Left lung (tissue), 14 donors: Measurements from ENCODE around the gene TEX30. TPM values are rescaled to one million over a fixed set of nuclear protein-coding genes. Genes with fewer than 3 reads are reported as not detected.
A peak's percentile ranks its signal among the peaks of the same experiment; 100 is the strongest.

Experiments
- ATAC-seq: fragments of 200-7000 bp; cut with Tn5 transposase; one replicate; pipeline ENCODE4 v1.9.1; 2020; ENCODE audit warnings: moderate library complexity
- DNase-seq, 4 donors: peaks; one replicate each; pipeline ENCODE4 v3.0.0-alpha.2; 2013 to 2020
- H3K27ac ChIP-seq, 2 donors: fragments of 200-600 bp; sonication (generic) in 1 of 2; one replicate each; pipeline versions ENCODE4 v1.5.0 to v1.8.0; 2020 to 2021
- H3K27me3 ChIP-seq, 2 donors: fragments of 200-600 bp; sonication (generic) in 1 of 2; one replicate each; pipeline versions ENCODE4 v1.5.0 to v1.8.0; 2020 to 2021
- H3K36me3 ChIP-seq, 2 donors: fragments of 200-600 bp; sonication (generic) in 1 of 2; one replicate each; pipeline versions ENCODE4 v1.5.0 to v1.8.0; 2020 to 2021
- H3K4me1 ChIP-seq, 2 donors: fragments of 200-600 bp; one replicate each; pipeline ENCODE4 v1.8.0; 2021
- H3K4me3 ChIP-seq, 2 donors: fragments of 200-600 bp; sonication (generic) in 1 of 2; one replicate each; pipeline versions ENCODE4 v1.5.0 to v1.8.0; 2020 to 2021; ENCODE audit warnings: mild to moderate bottlenecking in 1 of 2
- H3K9me3 ChIP-seq, 2 donors: fragments of 200-600 bp; sonication (generic) in 1 of 2; one replicate each; pipeline versions ENCODE4 v1.5.0 to v1.8.0; 2020 to 2021
- intact Hi-C, 2 donors: fragments of 100-400 bp; cut with DNase I; formaldehyde crosslinking; loops; one replicate each; pipeline versions ENCODE4 v1.11.2 to v1.14.2; 2022
- long read RNA-seq, 12 donors: library from polyadenylated mRNA in 2 of 12; unstranded in 2 of 12; transcript quantifications; one replicate each; pipeline ENCODE4 v2.0.0 and lab custom pipeline, GENCODE V29; 2019 to 2026
- polyA plus RNA-seq, 6 donors: library from polyadenylated mRNA; unstranded; fragments of 120-200 nt; gene quantifications; one replicate each; pipeline ENCODE4 v1.2.1, GENCODE V29; 2013; ENCODE audit not compliant: insufficient read length in 6 of 6
- total RNA-seq, 2 donors: library from RNA; stranded (reverse); fragmentation: NEBNext Ultra II Directional; extraction: Animal tissue kit (Norgen Biotek cat#: 25700); gene quantifications; one replicate each; pipeline ENCODE4 v1.2.1, GENCODE V29; 2021
- TF ChIP-seq, protein P1 (sequence below), 2 donors: fragments of 200-600 bp; sonication (generic) in 1 of 2; IDR thresholded peaks; one replicate each; pipeline versions ENCODE4 v1.5.0 to v1.8.0; 2021; ENCODE audit warnings: antibody characterized with exemption in 2 of 2
- donor health status: DM: no; HTN: yes; CAD: no.
- donor health status: DM: no; HTN: no; CAD: no.

TEX30 gene
- total RNA-seq (10 to 100 TPM in 1 of 2 donors, 1 to 10 TPM in 1; 7.1 to 10.4 TPM), polyA plus RNA-seq (10 to 100 TPM; 16.6 to 19.4 (median 18.9) TPM)
- long read RNA-seq, donor 1, transcript TEX30-206 (6 exons, 1,165 nt), result major isoform, 9 of 20 reads
- long read RNA-seq, donor 1, transcript TEX30-205 (5 exons, 959 nt), result minor isoform, 6 of 20 reads
- long read RNA-seq, donor 1, partial matches to known transcripts, result 0 of 20 reads
- long read RNA-seq, donor 1, other reads (novel, unspliced or antisense), result 0 of 20 reads
- long read RNA-seq, donor 2, partial matches to known transcripts, result 0 of 9 reads
- long read RNA-seq, donor 2, other reads (novel, unspliced or antisense), result 0 of 9 reads
- long read RNA-seq, donor 3, transcript TEX30-206 (6 exons, 1,165 nt), result major isoform, 16 of 20 reads
- long read RNA-seq, donor 3, partial matches to known transcripts, result 0 of 20 reads
- long read RNA-seq, donor 3, other reads (novel, unspliced or antisense), result 0 of 20 reads
- long read RNA-seq, donor 4, partial matches to known transcripts, result 1 of 4 reads
- long read RNA-seq, donor 4, other reads (novel, unspliced or antisense), result 0 of 4 reads
- long read RNA-seq, donor 5, transcript TEX30-206 (6 exons, 1,165 nt), result major isoform, 8 of 10 reads
- long read RNA-seq, donor 5, partial matches to known transcripts, result 0 of 10 reads
- long read RNA-seq, donor 5, other reads (novel, unspliced or antisense), result 0 of 10 reads
- long read RNA-seq, donor 6, transcript TEX30-206 (6 exons, 1,165 nt), result major isoform, 14 of 32 reads
- long read RNA-seq, donor 6, transcript TEX30-205 (5 exons, 959 nt), result minor isoform, 6 of 32 reads
- long read RNA-seq, donor 6, partial matches to known transcripts, result 6 of 32 reads
- long read RNA-seq, donor 6, other reads (novel, unspliced or antisense), result 0 of 32 reads
- long read RNA-seq, donor 7, partial matches to known transcripts, result 0 of 7 reads
- long read RNA-seq, donor 7, other reads (novel, unspliced or antisense), result 0 of 7 reads
- long read RNA-seq, donor 8, partial matches to known transcripts, result 0 of 5 reads
- long read RNA-seq, donor 8, other reads (novel, unspliced or antisense), result 0 of 5 reads
- long read RNA-seq, donor 9, result 0 reads
- long read RNA-seq, donor 10, partial matches to known transcripts, result 0 of 10 reads
- long read RNA-seq, donor 10, other reads (novel, unspliced or antisense), result 6 of 10 reads
- long read RNA-seq, donor 11, transcript TEX30-206 (6 exons, 1,165 nt), result major isoform, 6 of 10 reads
- long read RNA-seq, donor 11, partial matches to known transcripts, result 0 of 10 reads
- long read RNA-seq, donor 11, other reads (novel, unspliced or antisense), result 0 of 10 reads
- long read RNA-seq, donor 12, partial matches to known transcripts, result 0 of 7 reads
- long read RNA-seq, donor 12, other reads (novel, unspliced or antisense), result 0 of 7 reads

DNA sequence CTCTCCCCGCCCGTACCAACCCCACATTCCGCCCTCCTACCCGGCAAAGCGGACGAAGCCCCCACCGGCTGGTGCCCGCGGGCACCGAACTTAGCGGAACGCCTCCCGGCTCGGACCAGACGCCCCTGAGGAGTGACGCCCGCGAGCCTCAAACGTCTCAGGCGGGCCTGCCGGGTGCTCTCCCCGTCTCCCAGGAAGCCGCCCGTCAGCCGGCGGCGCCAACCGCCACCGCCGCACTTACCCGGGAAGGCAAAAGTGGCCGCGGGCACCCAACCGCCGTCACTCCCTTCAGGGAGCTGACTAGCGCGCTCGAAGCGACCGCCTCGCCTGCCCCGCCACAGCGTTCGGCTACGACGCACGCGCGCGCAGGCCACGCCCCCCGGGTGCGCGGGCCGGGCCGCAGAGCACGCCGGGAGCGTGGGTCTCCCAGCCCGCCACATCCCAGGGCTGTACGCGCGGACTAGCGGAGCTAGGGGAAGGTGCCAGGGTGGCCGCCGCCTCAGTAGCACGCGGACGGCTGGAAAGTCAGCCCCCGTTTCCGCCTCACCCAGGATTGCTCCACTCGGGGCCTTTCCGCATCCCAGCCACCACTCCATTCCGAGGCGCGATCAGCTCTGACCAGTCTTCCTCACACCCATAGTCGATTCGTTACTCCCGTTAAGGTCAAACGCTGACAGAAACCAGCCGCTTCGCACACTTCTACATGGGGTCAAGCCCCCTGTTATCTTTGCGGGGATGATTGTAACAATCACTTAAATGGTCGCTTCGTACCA, at the start of gene TEX30:
TSS of gene TEX30 (minus strand) at position 346 of the 773 bp plus-strand sequence. CDS start 3,760 bp downstream, outside the sequence.
- intact Hi-C loops, result no loop called here

DNA sequence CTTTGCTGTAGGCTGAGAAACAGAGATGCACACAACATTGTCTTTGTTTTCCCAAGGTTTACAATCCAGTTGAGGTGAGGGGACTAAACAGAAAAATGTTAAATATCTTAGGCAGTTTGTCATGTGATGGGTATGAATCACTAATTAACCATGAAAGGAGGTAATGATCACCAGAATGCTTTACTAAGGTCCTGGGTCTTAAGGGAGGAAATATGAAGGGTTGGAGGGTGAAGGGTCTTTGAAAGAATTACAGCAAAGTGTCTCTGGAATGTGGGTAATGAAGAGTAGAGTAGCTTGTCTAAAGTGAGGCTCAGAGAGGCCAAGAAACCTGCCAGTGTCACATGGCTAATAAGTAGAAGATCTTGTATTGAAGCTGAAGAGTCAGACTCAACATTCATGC, 44.3 kb upstream of the TEX30 start:
- no peaks in the 10 kb centered on the region for H3K4me1 ChIP-seq
- H3K9me3 ChIP-seq, result no peaks in the 10 kb centered on the region
- intact Hi-C loops, result no loop called here
- H3K27me3 ChIP-seq, result no peaks in the 10 kb centered on the region
- no peak for DNase-seq
- H3K4me3 ChIP-seq, result no peak overlapping the region
- TF ChIP-seq, protein P1, sequence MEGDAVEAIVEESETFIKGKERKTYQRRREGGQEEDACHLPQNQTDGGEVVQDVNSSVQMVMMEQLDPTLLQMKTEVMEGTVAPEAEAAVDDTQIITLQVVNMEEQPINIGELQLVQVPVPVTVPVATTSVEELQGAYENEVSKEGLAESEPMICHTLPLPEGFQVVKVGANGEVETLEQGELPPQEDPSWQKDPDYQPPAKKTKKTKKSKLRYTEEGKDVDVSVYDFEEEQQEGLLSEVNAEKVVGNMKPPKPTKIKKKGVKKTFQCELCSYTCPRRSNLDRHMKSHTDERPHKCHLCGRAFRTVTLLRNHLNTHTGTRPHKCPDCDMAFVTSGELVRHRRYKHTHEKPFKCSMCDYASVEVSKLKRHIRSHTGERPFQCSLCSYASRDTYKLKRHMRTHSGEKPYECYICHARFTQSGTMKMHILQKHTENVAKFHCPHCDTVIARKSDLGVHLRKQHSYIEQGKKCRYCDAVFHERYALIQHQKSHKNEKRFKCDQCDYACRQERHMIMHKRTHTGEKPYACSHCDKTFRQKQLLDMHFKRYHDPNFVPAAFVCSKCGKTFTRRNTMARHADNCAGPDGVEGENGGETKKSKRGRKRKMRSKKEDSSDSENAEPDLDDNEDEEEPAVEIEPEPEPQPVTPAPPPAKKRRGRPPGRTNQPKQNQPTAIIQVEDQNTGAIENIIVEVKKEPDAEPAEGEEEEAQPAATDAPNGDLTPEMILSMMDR (IDR thresholded peaks at IDR 0.05), result no peak
- peaks cover 0 to 28% of the 10 kb centered on the region in 2 donors for H3K36me3 ChIP-seq
- no peak for ATAC-seq
- H3K27ac ChIP-seq, result no peak overlapping the region

More for the DNA sequence above, at the start of gene TEX30:
- Histone ChIP-seq H3K4me1 (peaks cover 4 to 26% of the 10 kb centered on the region in 2 donors), H3K36me3 (no peaks in the 10 kb centered on the region), H3K9me3 (no peaks in the 10 kb centered on the region), H3K27me3 (no peaks in the 10 kb centered on the region), H3K27ac (peak within 1 kb of the TSS; percentile 84 to 85), H3K4me3 (peak within 1 kb of the TSS; percentile 85 to 89)
- peak; percentile 86 to 97 (median 89) for DNase-seq
- peak; percentile 100 for ATAC-seq
- TF ChIP-seq, protein P1 (IDR thresholded peaks at IDR 0.05), result peak in 1 of 2 donors; percentile 27

DNA sequence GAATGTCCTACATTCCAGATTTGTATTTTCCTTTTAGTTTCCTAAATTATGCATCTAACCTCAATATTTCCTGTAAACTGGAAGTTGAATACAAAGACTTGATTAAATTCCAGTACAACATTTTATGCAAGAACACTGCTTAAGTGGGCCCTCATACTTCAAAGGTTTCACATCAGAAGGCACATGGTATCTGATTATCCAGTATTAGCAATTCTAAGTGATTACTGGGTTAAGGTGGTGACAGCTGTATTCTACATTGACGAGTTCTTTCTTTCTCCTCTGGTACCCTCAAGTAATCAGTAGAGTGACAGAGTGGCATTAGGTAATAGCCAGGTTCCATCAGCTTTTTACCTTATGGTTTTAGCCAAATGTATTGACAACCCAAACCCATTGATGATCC, 43.7 kb upstream of the TEX30 start:
- H3K4me1 ChIP-seq, result no peaks in the 10 kb centered on the region
- H3K27ac ChIP-seq, result no peak overlapping the region
- no peak for DNase-seq
- no peak overlapping the region for H3K4me3 ChIP-seq
- H3K27me3 ChIP-seq, result no peaks in the 10 kb centered on the region
- TF ChIP-seq, protein P1 (IDR thresholded peaks at IDR 0.05), result no peak
- intact Hi-C loops, result no loop called here
- H3K9me3 ChIP-seq, result no peaks in the 10 kb centered on the region
- ATAC-seq, result no peak
- peaks cover 0 to 21% of the 10 kb centered on the region in 2 donors for H3K36me3 ChIP-seq

DNA sequence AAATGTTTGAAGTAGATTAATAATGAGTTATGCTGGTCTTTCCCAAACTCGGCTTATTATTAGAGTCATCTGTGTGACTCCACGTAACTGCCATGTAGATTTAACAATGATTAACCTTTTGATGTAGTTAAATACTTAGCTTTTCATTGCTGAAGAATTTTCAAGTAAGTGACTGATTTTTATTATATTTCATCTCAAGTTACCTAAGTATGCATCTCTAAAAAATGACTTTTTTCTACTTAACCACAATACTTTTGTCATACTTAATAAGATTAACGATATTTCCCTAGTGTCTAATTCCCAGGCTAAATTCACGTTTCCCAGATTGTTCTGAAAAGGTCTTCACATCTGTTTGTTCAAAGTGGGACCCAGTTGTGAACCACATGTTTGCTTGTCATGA, 43.1 kb upstream of the TEX30 start:
- H3K27me3 ChIP-seq, result no peaks in the 10 kb centered on the region
- H3K36me3 ChIP-seq, result peaks cover 0 to 16% of the 10 kb centered on the region in 2 donors
- H3K4me1 ChIP-seq, result no peaks in the 10 kb centered on the region
- DNase-seq (no peak), ATAC-seq (no peak)
- intact Hi-C loops, result no loop called here
- TF ChIP-seq, protein P1 (IDR thresholded peaks at IDR 0.05), result no peak
- H3K27ac ChIP-seq, result no peak overlapping the region
- no peak overlapping the region for H3K4me3 ChIP-seq
- no peaks in the 10 kb centered on the region for H3K9me3 ChIP-seq
